Upper lobe of left lung (tissue), 4 donors: ENCODE data around the gene RNF166.

Experiments
- CTCF ChIP-seq, 6 experiments: fragments of 450-650 bp in 4 of 6; fragments of 200-600 bp in 2 of 6; sonication (generic) in 2 of 6; IDR thresholded peaks; one replicate each; pipeline ENCODE4 v1.5.1; 2016 to 2019; ENCODE audit warnings: antibody characterized with exemption in 6 of 6
- POLR2A ChIP-seq, 4 donors: fragments of 450-650 bp; IDR thresholded peaks; one replicate each; pipeline ENCODE4 v1.5.1; 2016 to 2017; ENCODE audit warnings: antibody characterized with exemption in 4 of 4, mild to moderate bottlenecking in 2 of 4
- POLR2AphosphoS5 ChIP-seq, 2 donors: sonication (generic); formaldehyde crosslinking; IDR thresholded peaks; one replicate each; pipeline ENCODE4 v1.5.1; 2017; ENCODE audit warnings: antibody characterized with exemption in 2 of 2

GRCh38 chr16:88657371-88657770 lies 48.8 kb downstream of the RNF166 start:
- TF ChIP-seq POLR2A (IDR thresholded peaks at IDR 0.05): no peak
- TF ChIP-seq CTCF (IDR thresholded peaks at IDR 0.05): no peak
- no peak for TF ChIP-seq POLR2AphosphoS5 (IDR thresholded peaks at IDR 0.05)
